H7 (cell line): Measurements from ENCODE around the gene IRS2. TPM values are rescaled to one million over a fixed set of nuclear protein-coding genes. Genes with fewer than 3 reads are reported as not detected.
"Not testable (repeated sequence)": the region's sequence is repeated elsewhere in the genome, so short reads cannot be mapped to it uniquely, and the experiment has no call there.

Experiments
- DNase-seq: peaks from one replicate; pipeline ENCODE4 v3.0.0; 2012
- H3K27me3 ChIP-seq: 2 replicates; pipeline ENCODE4 v1.6.0; 2011; ENCODE audit warnings: mild to moderate bottlenecking, low read length; ENCODE audit not compliant: control insufficient read depth, insufficient read depth
- H3K36me3 ChIP-seq: replicated peaks from 2 replicates; pipeline ENCODE4 v1.5.1; 2011; ENCODE audit warnings: low read length; ENCODE audit not compliant: control insufficient read depth, insufficient read depth
- H3K4me3 ChIP-seq: 2 replicates; pipeline ENCODE4 v1.5.1; 2011; ENCODE audit warnings: low read depth, mild to moderate bottlenecking, control low read depth, low read length, moderate library complexity; ENCODE audit not compliant: insufficient read depth
- total RNA-seq: library from RNA; depleted of rRNA; stranded (reverse); fragments of >200 nt; shearing (Covaris generic); gene quantifications from 2 replicates; pipeline ENCODE4 v1.2.3, GENCODE V29; 2014

The IRS2 gene
- total RNA-seq, 1 experiment from 2014 or later = 4.3 TPM

DNA sequence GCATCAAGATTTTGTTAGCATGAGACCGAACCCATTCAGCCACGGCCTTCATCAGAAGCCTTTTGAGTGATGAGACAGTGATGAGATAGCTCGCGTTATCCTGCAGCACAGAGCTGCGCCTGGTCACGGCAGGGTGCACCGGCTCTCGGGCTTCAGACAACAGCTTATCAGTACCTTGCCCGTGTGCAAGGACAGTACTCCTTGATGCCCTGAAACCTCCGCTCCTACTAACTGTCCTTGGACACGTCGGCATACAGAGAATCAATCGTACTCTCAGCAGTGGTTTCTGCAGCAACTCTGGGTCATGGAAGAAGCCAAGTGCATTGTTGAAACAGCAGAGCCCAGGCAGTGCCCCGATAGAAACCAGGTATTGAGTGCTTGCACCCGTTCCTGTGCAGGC is 40.7 kb downstream of the IRS2 start:
- DNase-seq = no peak
- no peaks in the 10 kb centered on the region for H3K36me3 ChIP-seq
- H3K4me3 ChIP-seq = no peak overlapping the region

DNA sequence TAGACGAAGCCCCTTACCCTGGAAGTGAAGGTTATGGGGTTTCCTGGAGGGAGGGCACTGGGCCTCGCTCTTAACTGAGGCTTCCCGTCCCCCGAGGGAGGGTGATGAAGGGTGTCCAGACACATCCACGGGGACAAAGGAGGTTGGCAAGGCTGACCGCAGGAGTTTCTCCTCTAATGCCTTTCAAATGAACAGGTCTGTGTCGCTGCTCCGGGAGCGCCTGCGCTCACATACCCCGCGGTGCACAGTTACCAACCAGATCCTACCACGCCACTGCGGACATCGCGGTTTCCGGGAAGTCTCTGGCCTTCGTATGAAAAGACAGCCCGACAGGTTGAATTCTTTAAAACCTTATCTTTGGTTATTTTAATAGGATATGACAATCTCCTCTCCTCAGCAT is 41.3 kb downstream of the IRS2 start:
- no peaks in the 10 kb centered on the region for H3K36me3 ChIP-seq
- DNase-seq = no peak
- no peaks in the 10 kb centered on the region for H3K27me3 ChIP-seq
- H3K4me3 ChIP-seq = no peak overlapping the region

More for the DNA sequence above, 40.7 kb downstream of the IRS2 start:
- H3K27me3 ChIP-seq = no peaks in the 10 kb centered on the region

DNA sequence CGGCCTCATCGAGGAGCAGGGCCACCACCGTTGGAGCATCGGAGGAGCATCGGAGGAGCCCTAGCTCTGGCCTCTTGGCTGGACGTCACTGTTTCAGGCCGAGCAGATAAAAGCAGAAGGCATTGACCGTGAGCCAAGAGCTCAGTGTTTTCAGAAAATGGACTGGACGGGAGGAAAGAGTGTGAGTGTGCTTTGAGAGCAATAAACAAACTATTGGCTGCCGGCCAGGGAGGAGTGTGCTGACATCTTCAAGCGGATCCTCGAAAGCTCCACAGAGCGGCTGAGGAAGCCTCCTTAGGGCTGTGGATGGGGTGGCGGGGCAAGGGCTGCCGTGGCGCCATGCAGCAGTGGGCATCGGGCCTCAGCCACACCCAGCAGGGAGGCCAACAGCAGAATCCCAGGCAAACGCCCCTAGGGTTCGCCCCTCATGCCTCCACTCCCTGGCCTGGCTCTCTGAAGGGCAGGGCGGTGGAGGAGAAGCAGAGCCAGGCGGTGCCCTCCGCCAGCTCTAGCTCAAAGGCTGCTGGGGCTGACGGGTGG is 41.8 kb downstream of the IRS2 start:
- DNase-seq = no peak
- Histone ChIP-seq H3K4me3 (no peak overlapping the region), H3K36me3 (no peaks in the 10 kb centered on the region), H3K27me3 (no peaks in the 10 kb centered on the region)

DNA sequence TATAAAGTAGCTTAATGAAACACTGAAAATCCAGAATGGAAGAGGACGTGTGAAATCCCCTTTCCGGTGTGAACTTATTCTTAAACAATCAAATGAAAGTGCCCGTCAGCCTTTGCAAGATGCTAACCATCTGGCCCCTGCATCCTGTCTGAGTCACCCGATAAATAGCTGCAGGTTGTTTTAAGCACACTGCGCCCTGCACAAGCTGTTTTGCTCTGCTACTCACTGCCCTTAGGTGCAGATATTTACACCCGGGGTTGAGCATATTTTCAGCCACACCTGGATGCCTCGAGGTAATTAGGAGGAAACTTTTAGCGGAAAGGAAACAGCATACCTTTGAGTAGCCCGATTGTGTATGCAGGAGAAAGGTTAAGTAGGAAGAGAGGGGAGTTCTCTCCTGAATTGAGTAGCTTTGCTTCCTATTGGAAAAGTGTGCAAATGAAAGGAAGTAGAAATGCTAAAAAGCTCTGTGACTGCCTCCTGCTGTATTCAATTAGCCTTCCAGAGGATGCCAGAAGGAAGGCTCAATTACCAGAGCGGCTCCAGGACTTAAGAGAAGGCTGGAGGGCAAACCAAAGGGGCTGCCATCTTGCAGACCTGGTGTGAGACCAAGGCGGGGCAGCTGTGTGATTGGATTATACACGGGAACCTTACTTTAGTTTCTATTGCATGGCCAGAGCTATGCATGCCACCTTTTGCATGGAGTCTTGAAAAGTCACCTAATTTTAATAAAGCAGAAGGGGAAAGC is 42.5 kb downstream of the IRS2 start:
- Histone ChIP-seq H3K27me3 (no peaks in the 10 kb centered on the region), H3K4me3 (no peak overlapping the region), H3K36me3 (no peaks in the 10 kb centered on the region)
- no peak for DNase-seq

DNA sequence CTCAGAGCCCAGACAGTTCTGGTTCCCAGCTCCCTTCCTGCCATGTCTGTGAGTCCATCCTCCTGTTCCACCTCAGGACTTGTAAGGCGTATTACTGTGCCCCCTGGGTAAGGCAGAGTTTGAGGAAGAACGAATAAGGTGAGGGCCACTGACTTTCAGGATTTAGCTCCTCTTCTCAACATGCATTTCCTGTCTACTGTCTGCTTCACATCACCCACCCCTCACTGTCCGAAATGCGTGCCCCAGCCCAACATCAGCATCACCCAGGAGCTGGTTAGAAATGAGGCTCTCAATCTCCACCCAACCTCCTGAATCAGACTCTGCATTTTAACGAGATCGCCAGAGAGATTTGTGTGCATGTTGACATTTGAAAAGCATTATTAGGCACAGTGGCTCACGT is 44.4 kb downstream of the IRS2 start:
- no peak overlapping the region for H3K4me3 ChIP-seq

DNA sequence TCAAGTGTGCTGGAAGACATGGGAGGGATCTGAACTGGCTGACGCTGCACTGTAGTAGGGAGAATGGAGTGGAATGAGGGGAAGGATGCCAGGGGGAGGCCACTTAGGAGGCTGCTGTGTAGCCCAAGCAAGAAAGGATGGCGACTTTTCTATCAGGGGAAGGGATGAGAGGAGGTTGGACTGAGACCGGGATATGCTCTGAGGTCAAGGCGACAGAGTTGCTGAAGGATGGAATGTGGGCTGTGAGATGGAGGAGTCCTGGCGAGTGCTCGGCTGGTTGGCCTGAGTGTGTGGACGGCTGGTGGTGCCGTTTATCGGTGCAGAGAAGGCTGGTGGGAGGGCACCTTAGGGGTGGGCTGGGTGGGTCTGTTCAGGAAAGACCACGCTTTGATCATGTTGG is 45.7 kb downstream of the IRS2 start:
- DNase-seq = no peak
- H3K4me3 ChIP-seq = no peak overlapping the region
- no peaks in the 10 kb centered on the region for H3K27me3 ChIP-seq
- no peaks in the 10 kb centered on the region for H3K36me3 ChIP-seq

More for the DNA sequence above, 44.4 kb downstream of the IRS2 start:
- Histone ChIP-seq H3K36me3 (no peaks in the 10 kb centered on the region), H3K27me3 (no peaks in the 10 kb centered on the region)
- DNase-seq = no peak

DNA sequence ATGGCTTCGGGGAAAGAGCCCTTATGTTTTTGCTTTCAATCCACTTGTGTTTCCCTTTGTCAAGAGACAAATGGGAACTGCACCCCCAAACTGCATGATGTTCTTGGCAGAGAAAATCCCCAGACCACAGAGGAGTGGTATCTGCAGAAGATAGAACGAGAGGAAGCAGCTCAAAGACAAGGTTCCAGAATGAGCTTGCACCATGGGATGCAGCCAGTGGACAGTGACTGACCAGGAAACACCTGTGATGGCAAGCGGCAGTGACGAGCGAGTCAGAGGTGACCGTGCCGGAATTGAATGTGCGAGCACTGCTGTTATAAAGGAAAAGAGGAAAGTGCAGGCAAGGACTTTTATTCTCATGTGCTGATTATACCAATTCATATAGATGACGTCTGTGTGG is 46.3 kb downstream of the IRS2 start:
- no peak for DNase-seq
- H3K27me3 ChIP-seq = no peaks in the 10 kb centered on the region
- H3K36me3 ChIP-seq = no peaks in the 10 kb centered on the region
- no peak overlapping the region for H3K4me3 ChIP-seq

DNA sequence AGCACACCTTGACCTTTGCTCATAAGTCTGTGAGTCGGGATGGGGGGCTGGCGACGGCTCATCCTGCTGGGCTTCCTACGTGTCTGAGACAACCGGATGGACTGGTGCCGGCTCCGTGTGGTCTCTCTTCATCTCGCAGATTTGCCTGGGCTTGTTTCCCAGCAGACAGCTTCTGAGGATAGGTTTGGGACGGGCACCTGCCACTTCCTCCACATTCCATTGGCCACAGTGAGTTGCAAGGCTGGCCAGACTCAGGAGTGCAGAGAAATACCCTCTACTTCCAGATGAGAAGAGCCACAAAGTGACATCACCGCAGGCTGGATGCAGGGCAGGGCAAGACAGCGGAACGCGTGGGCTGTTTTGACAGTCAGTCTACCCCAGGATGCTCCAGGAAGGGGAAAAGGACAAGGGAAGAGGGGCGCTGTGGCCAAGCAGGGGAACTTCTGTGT is 48.1 kb downstream of the IRS2 start:
- H3K4me3 ChIP-seq = no peak overlapping the region
- H3K27me3 ChIP-seq = no peaks in the 10 kb centered on the region
- no peak for DNase-seq
- no peaks in the 10 kb centered on the region for H3K36me3 ChIP-seq

DNA sequence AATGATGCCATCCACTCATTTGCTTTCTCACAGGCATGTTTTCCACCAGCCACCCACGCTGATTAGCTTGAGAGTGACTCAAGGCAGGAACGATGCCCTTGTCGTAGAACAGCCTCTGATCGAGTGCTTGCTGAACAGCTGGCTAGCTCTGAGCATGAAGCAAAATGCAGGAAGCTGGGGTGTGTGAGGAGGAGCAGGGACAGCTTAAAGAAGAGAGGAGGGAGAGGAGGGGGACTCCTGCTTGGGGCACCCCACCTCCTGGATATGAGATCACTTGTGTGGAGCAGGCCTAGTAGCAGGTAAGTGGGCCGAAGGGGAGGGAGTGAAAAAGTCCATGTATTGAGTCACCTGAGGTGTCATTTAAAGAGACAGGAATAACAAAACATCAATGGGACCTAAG is 48.8 kb downstream of the IRS2 start:
- H3K4me3 ChIP-seq = no peak overlapping the region
- no peak for DNase-seq
- H3K27me3 ChIP-seq = no peaks in the 10 kb centered on the region
- H3K36me3 ChIP-seq = no peaks in the 10 kb centered on the region

DNA sequence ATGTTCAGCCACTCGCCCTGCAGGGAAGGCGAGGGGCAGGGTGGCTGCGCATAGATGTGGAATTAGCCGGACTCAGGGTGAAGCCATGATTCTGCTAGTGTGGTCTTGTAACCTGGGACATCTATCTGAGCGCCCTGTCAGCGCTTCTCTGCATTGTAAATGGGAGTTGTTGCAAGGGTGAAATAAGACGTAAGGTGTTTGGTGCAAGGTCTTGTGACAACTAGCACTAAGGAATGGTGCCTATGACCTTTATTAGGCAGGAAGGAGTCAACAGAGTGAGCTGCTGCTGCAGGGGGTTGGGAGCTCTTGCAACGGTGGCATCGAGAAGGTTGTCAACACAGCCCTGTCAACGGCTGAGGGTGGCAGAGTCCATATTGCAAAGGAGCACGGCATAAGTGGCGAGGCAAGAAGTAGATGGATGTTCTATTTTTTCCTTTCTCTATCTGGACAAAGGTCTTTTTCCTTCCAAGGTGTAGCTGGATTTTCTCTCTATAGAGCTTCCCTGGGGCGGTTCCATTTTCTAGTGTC is 49.3 kb downstream of the IRS2 start:
- H3K4me3 ChIP-seq = no peak overlapping the region
- no peaks in the 10 kb centered on the region for H3K27me3 ChIP-seq
- no peak for DNase-seq
- no peaks in the 10 kb centered on the region for H3K36me3 ChIP-seq

DNA sequence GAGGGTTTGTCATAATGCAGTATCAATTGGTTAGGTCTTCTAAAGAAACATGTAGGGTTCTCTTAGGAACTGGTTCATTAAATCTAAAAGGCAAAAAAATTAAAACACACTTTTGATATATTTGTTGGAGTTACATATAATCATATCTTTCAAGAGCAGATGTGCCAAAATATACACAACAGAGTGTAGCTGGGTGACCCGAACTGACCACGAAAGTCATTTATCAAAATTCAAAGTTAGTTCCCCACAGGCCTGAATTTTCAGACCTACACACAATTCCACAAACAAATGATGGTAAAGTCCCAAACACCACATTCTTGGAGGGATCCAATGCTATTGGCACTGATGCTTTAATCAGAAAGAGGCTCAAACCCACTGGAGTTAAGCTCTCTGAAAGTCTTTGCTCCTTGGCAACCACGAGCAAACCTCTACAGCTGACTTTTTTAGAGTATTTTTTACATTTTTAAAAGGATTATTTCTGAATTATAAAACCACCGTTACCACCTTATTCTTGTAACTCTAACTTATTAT is 50.9 kb downstream of the IRS2 start:
- H3K27me3 ChIP-seq = no peaks in the 10 kb centered on the region
- H3K36me3 ChIP-seq = no peaks in the 10 kb centered on the region
- no peak overlapping the region for H3K4me3 ChIP-seq
- no peak for DNase-seq

DNA sequence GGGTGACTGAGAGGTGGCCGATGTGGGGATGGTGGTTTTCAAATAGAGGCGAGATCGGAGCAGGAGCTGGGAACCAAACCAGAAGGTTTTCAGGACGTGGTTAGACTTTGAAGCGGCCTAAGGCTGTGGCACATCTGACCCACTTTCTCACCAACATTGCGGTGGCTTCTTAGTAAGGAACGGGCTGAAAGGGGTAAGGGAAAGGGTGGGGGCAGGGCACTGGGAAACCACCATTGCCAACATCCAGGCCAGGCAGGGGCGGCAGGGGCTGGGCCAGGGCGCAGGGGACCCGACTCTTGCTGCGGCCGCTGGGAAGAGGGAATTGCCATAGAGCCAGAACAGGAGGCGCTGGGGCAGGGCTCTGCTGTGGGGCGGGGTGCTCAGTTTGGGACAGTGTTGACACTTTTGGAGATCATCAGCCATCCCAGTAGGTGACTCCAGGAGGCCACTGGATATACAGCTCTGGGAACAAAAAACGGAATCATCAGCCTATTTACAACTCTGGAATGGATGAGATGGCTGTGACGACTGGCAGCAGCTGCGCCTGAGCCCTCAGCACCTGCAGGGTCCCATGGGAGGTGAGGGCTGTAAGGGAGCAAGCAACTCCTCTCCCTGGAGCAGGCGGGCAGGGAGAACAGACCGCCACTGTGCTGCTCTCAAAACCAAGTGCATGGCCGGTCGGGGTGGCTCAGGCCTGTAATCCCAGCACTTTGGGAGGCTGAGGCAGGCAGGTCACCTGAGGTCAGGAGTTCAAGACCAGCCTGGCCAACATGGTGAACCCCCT is 52.2 kb downstream of the IRS2 start:
- Histone ChIP-seq H3K36me3 (no peaks in the 10 kb centered on the region), H3K4me3 (no peak overlapping the region), H3K27me3 (no peaks in the 10 kb centered on the region)
- DNase-seq = peak; percentile 31

DNA sequence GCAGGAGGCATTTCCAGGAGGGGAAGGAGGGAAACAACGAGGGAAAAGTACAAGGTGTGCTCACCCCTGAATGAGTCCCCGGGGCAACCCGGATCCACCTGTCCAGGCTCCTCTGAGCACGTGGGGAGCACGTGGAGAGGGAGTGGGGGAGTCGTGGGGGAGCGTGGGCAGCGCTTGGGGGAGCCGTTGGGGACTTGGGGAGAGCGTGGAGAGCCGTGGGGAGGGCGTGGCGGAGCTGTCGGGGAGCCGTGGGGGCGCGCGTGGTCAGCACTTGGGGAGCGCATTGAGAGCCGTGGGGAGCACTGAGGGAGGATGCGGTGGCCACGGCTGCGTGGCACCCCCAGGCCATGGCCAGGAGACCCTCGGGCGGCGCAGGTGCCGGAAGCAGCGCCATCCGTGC is 52.8 kb downstream of the IRS2 start:
- peak; percentile 37 for DNase-seq
- no peak overlapping the region for H3K4me3 ChIP-seq
- H3K27me3 ChIP-seq = no peaks in the 10 kb centered on the region
- no peaks in the 10 kb centered on the region for H3K36me3 ChIP-seq

DNA sequence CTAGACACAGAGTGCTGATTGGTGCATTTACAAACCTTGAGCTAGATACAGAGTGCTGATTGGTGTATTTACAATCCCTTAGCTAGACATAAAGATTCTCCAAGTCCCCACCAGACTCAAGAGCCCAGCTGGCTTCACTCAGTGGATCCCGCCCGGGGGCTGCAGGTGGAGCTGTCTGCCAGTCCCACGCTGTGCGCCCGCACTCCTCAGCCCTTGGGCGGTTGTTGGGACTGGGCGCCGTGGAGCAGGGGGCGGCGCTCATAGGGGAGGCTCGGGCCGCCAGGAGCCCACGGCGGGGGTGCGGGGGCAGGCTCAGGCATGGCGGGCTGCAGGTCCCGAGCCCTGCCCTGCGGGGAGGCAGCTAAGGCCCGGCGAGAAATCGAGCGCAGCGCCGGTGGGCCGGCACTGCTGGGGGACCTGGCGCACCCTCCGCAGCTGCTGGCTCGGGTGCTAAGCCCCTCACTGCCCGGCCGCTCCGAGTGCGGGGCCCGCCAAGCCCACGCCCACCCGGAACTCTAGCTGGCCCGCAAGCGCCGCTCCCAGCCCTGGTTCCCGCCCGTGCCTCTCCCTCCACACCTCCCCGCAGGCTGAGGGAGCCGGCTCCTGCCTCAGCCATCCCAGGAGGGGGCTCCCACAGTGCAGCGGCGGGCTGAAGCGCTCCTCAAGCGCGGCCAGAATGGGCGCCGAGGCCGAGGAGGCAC is 53.8 kb downstream of the IRS2 start:
- DNase-seq, H3K4me3 ChIP-seq: not testable (repeated sequence)

More for the DNA sequence above, 53.8 kb downstream of the IRS2 start:
- H3K36me3 ChIP-seq, H3K27me3 ChIP-seq: not testable (repeated sequence)
